Activated CD8-positive, alpha-beta T cell treated with anti-CD3 and anti-CD28 coated beads for 36 hours (primary cell): ENCODE measurements around the gene PPIE. TPM values are rescaled to one million over a fixed set of nuclear protein-coding genes. Genes with fewer than 3 reads are reported as not detected.

Experiments used
- ATAC-seq: fragments of 200-7000 bp; cut with Tn5 transposase; one replicate; pipeline ENCODE4 v1.10.0; 2021; ENCODE audit warnings: mild to moderate bottlenecking, moderate library complexity
- CTCF ChIA-PET: fragments of 350-600 bp; sonication (Branson Sonifier 250); formaldehyde crosslinking; loops from one replicate; lab custom pipeline; 2021; ENCODE audit warnings: antibody characterized with exemption; lab: Charles Lee
- POLR2A ChIA-PET: fragments of 350-600 bp; sonication (Branson Sonifier 250); formaldehyde crosslinking; loops from one replicate; lab custom pipeline; 2021; ENCODE audit warnings: antibody characterized with exemption; lab: Charles Lee
- DNase-seq: peaks from one replicate; pipeline ENCODE4 v3.0.0-alpha.2; 2020
- H3K27ac Mint-ChIP-seq: one replicate; pipeline ENCODE4 v1.8.0; 2021; ENCODE audit warnings: mild to moderate bottlenecking, mixed read lengths
- H3K27me3 Mint-ChIP-seq: one replicate; pipeline ENCODE4 v1.8.0; 2021; ENCODE audit warnings: mixed read lengths
- H3K36me3 Mint-ChIP-seq: one replicate; pipeline ENCODE4 v1.8.0; 2021; ENCODE audit warnings: low read depth, mixed read lengths
- H3K4me1 Mint-ChIP-seq: one replicate; pipeline ENCODE4 v1.8.0; 2021; ENCODE audit warnings: low read depth, mixed read lengths
- H3K4me3 Mint-ChIP-seq: one replicate; pipeline ENCODE4 v1.8.0; 2021; ENCODE audit warnings: mild to moderate bottlenecking, moderate library complexity, mixed read lengths
- H3K9me3 Mint-ChIP-seq: one replicate; pipeline ENCODE4 v1.8.0; 2021; ENCODE audit warnings: mixed read lengths
- intact Hi-C: fragments of 100-400 bp; cut with micrococcal nuclease; formaldehyde crosslinking; loops from one replicate; pipeline ENCODE4 v1.10.0; 2022
- total RNA-seq, 2 experiments: library from RNA; stranded (reverse); gene quantifications; one replicate each; pipeline ENCODE4 v1.2.3, GENCODE V29; 2021
- TF ChIP-seq, protein P1 (sequence below): fragments of 200-600 bp; IDR thresholded peaks from one replicate; pipeline ENCODE4 v1.8.0; 2022; ENCODE audit warnings: antibody characterized with exemption, mild to moderate bottlenecking

The PPIE gene
- total RNA-seq, 2 experiments from 2014 or later, result 71.7 to 74.7 TPM

DNA sequence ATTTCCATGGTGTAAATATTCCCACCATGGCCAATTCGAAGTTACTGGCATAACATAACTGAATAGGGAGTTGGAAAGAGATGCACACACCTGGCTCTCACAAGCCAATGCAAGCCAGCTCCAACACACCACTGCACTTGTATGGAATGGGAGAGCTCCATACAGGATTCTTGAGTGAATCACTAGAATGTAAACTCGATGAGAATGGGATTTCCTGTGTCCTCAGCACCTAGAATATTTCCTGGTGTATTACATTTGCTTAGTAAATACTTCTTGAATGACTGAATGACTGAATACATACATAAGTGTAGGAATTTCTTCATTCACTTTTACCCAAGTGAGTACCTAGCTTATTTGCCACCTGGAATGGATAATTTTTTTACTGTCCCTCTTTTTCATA, 16.2 kb upstream of the PPIE start:
- no peak for ATAC-seq
- TF ChIP-seq, protein P1, sequence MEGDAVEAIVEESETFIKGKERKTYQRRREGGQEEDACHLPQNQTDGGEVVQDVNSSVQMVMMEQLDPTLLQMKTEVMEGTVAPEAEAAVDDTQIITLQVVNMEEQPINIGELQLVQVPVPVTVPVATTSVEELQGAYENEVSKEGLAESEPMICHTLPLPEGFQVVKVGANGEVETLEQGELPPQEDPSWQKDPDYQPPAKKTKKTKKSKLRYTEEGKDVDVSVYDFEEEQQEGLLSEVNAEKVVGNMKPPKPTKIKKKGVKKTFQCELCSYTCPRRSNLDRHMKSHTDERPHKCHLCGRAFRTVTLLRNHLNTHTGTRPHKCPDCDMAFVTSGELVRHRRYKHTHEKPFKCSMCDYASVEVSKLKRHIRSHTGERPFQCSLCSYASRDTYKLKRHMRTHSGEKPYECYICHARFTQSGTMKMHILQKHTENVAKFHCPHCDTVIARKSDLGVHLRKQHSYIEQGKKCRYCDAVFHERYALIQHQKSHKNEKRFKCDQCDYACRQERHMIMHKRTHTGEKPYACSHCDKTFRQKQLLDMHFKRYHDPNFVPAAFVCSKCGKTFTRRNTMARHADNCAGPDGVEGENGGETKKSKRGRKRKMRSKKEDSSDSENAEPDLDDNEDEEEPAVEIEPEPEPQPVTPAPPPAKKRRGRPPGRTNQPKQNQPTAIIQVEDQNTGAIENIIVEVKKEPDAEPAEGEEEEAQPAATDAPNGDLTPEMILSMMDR, result no peak
- H3K4me3 Mint-ChIP-seq, result no peak overlapping the region
- H3K27me3 Mint-ChIP-seq, result peaks cover 40% of the 10 kb centered on the region
- no peaks in the 10 kb centered on the region for H3K36me3 Mint-ChIP-seq
- ChIA-PET CTCF (interaction anchor here (0.8 to 1.3 kb wide), 3 partner anchors 78 to 116 kb away, joined by 3 to 4 read pairs (median 4); no protein-coding TSS in a partner anchor), POLR2A (no interaction called here)
- peaks cover 4% of the 10 kb centered on the region for H3K4me1 Mint-ChIP-seq
- intact Hi-C loops, result loop anchor here (5.0 kb wide), 2 partner anchors 55 to 115 kb away; no protein-coding TSS in a partner anchor
- no peaks in the 10 kb centered on the region for H3K9me3 Mint-ChIP-seq
- no peak overlapping the region for H3K27ac Mint-ChIP-seq
- DNase-seq, result no peak

DNA sequence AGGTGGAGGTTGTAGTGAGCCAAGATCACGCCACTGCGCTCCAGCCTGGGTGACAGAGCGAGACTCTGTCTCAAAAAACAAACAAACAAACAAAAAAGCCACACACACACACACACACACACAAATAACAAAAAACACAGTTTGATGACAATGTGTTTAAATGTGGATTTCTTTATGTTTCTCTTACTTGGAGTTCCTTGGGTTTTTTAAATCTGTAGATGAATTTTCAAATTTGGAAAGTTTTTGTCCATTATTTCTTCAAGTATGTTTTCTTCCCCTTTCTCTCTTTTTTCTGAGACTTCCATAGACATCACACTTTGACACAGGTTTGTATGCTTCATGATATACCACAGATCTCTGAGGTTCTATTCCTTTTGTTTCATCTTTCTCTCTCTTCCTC, 12.1 kb upstream of the PPIE start:
- no peaks in the 10 kb centered on the region for H3K36me3 Mint-ChIP-seq
- TF ChIP-seq, protein P1, result no peak
- H3K4me3 Mint-ChIP-seq, result no peak overlapping the region
- ATAC-seq, result no peak
- peaks cover 58% of the 10 kb centered on the region for H3K27me3 Mint-ChIP-seq
- peaks cover 9% of the 10 kb centered on the region for H3K4me1 Mint-ChIP-seq
- no peaks in the 10 kb centered on the region for H3K9me3 Mint-ChIP-seq
- no peak overlapping the region for H3K27ac Mint-ChIP-seq
- POLR2A ChIA-PET, result no interaction called here
- intact Hi-C loops, result no loop called here
- no peak for DNase-seq
- CTCF ChIA-PET, result interaction anchor here (1.0 to 3.0 kb wide), 4 partner anchors 13 to 120 kb away, joined by 3 to 14 read pairs (median 8); no protein-coding TSS in a partner anchor

DNA sequence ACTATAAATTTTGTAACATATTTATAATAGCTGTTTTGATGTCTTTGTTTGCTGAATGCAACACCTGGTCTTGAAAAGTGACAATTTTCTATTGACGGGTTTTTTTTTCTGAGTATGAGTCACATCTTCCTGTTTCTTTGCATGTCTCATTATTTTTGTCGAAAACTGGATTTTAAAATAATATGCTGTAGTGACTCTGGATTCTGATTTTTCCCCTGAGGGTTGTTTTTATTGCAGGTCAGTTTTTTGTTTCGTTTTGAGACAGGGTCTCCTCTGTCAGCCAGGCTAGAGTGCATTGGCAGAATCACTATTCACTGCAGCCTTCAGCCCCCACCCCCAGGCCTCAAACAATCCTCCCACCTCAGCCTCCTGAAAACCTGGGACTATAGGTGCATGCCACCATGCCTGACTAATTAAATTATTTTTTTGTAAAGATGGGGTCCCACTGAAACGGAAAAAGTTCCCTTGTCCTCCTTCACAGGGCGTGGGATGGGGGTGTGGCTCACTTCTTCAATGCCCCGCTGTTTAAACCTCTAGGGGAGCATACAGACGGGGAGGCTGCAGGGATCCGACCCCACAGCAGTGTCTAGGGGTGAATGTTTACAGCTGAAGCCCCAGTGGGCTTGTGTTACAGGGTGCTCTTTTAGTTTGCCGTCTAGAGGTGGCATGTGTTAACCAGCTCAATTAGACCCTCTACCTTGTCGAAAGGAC, 11.3 kb upstream of the PPIE start:
- ATAC-seq (peak; percentile 20), DNase-seq (no peak)
- CTCF ChIA-PET, result interaction anchor here (1.0 to 1.5 kb wide), 3 partner anchors 13 to 121 kb away, joined by 3 to 6 read pairs (median 3); no protein-coding TSS in a partner anchor
- Mint-ChIP-seq H3K9me3 (no peaks in the 10 kb centered on the region), H3K4me1 (peaks cover 9% of the 10 kb centered on the region), H3K27me3 (peaks cover 54% of the 10 kb centered on the region), H3K27ac (no peak overlapping the region), H3K4me3 (no peak overlapping the region), H3K36me3 (no peaks in the 10 kb centered on the region)
- TF ChIP-seq, protein P1, result no peak
- POLR2A ChIA-PET, result no interaction called here
- intact Hi-C loops, result no loop called here

DNA sequence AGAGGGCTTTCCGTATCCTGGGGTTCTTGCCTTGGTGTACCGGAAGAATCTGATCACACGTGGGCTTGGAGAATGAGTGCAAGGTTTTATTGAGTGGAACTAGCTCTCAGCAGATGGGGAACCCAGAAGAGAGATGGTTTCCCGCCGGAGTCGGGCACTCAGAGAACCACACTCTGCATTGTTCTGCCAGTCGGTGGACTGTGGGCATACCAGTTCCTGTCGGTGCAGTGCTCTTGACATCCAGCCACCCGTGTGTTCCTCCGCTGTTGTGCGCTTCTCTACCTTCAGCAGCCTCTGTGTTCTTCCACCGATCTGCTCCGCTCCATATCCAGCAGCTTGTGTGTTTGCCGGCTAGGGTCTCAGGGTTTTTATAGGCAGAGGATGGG, 10.8 kb upstream of the PPIE start:
- no peaks in the 10 kb centered on the region for H3K36me3 Mint-ChIP-seq
- H3K4me3 Mint-ChIP-seq, result no peak overlapping the region

More for the DNA sequence above, 10.8 kb upstream of the PPIE start:
- H3K9me3 Mint-ChIP-seq, result no peaks in the 10 kb centered on the region
- H3K27ac Mint-ChIP-seq, result no peak overlapping the region
- DNase-seq (no peak), ATAC-seq (no peak)
- peaks cover 57% of the 10 kb centered on the region for H3K27me3 Mint-ChIP-seq
- peaks cover 9% of the 10 kb centered on the region for H3K4me1 Mint-ChIP-seq
- TF ChIP-seq, protein P1, result no peak
- intact Hi-C loops, result no loop called here
- POLR2A ChIA-PET, result no interaction called here
- CTCF ChIA-PET, result interaction anchor here (1.3 to 1.5 kb wide), 2 partner anchors 69 to 122 kb away, joined by 3 to 6 read pairs; no protein-coding TSS in a partner anchor
